Stimulated activated CD8-positive, alpha-beta memory T cell treated with anti-CD3 and anti-CD28 coated beads, Interleukin-7, amount 100 ng/mL, for 4 hours (primary cell): ENCODE data around the gene BRD1.
"Not testable (repeated sequence)": the region's sequence is repeated elsewhere in the genome, so short reads cannot be mapped to it uniquely, and the experiment has no call there.

Experiments
- DNase-seq, 2 donors: peaks; one replicate each; pipeline ENCODE4 v3.0.0-alpha.2; 2020; ENCODE audit warnings: low read depth in 2 of 2

BRD1 gene

GRCh38 chr22:49826603-49827270 lies 936 bp downstream of the BRD1 start:
- DNase-seq, result peak in 1 of 2 donors; percentile 8

- DNase-seq, result peak; percentile 46 to 65
Observed at GRCh38 chr22:49825944-49826602, 1.6 kb downstream of the BRD1 start.

- DNase-seq, result no peak
Observed at GRCh38 chr22:49825436-49825835, 2.2 kb downstream of the BRD1 start.

- no peak for DNase-seq
Observed at GRCh38 chr22:49824936-49825335, 2.7 kb downstream of the BRD1 start.

GRCh38 chr22:49824185-49824925 lies 3.3 kb downstream of the BRD1 start:
- DNase-seq, result no peak

GRCh38 chr22:49823289-49824045 lies 4.2 kb downstream of the BRD1 start:
- no peak for DNase-seq

GRCh38 chr22:49821741-49822140 lies 5.9 kb downstream of the BRD1 start:
- DNase-seq, result not testable (repeated sequence)

GRCh38 chr22:49820984-49821383 lies 6.7 kb downstream of the BRD1 start:
- no peak for DNase-seq

- no peak for DNase-seq
Observed at GRCh38 chr22:49817359-49817758, 10.3 kb downstream of the BRD1 start.

- no peak for DNase-seq
Observed at GRCh38 chr22:49815641-49816091, 12.0 kb downstream of the BRD1 start.

- DNase-seq, result no peak
Observed at GRCh38 chr22:49814856-49815255, 12.8 kb downstream of the BRD1 start.

GRCh38 chr22:49814164-49814686 lies 13.4 kb downstream of the BRD1 start:
- no peak for DNase-seq

GRCh38 chr22:49812838-49813237 lies 14.8 kb downstream of the BRD1 start:
- DNase-seq, result no peak

- DNase-seq, result no peak
Observed at GRCh38 chr22:49811020-49811791, 16.5 kb downstream of the BRD1 start.

- DNase-seq, result no peak
Observed at GRCh38 chr22:49810363-49811019, 17.2 kb downstream of the BRD1 start.

GRCh38 chr22:49807780-49808708 lies 19.6 kb downstream of the BRD1 start:
- DNase-seq, result no peak

GRCh38 chr22:49807129-49807528 lies 20.5 kb downstream of the BRD1 start:
- DNase-seq, result no peak

- no peak for DNase-seq
Observed at GRCh38 chr22:49803737-49804375, 23.8 kb downstream of the BRD1 start.

GRCh38 chr22:49803134-49803533 lies 24.5 kb downstream of the BRD1 start:
- no peak for DNase-seq
